Fibroblast of lung (primary cell): Measurements from ENCODE around the gene PRSS53.

Experiments used
- EZH2 ChIP-seq: IDR thresholded peaks from 2 replicates; pipeline ENCODE4 v1.5.1; 2012; ENCODE audit warnings: low read length, control low read depth, mild to moderate bottlenecking; ENCODE audit errors: missing control alignments
- TF ChIP-seq, protein P1 (sequence below), 2 donors: IDR thresholded peaks in 1 of 2; conservative IDR thresholded peaks in 1 of 2; 1 replicate in 1 of 2; 2 replicates in 1 of 2; pipeline ENCODE4 v1.5.1; 2011 to 2012; ENCODE audit warnings: low read length in 2 of 2, control low read depth in 1 of 2, inconsistent platforms in 1 of 2, low read depth in 1 of 2, mild to moderate bottlenecking in 1 of 2

DNA sequence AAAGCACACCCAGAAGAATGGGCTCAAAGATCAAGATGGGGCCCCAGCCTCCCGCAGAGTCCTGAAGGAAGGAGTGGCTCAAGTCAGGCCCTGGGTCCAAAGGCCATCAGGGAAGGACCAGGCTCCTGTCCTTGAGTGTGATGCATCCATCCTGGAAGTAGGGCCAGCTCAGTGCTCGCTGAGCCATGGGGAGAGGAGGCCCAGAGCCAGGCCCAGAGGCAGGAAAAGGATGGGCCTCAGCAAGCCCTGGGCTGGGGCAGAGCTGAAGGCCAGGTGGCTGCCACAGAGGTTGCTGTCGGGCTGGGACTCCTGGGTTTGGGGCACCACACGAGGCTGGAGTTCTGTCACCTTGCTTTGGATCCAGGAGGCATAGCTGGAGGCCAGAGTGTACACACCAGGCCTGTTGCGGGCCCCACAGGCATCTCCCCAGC lies 43.1 kb upstream of the PRSS53 start:
- TF ChIP-seq, protein P1, sequence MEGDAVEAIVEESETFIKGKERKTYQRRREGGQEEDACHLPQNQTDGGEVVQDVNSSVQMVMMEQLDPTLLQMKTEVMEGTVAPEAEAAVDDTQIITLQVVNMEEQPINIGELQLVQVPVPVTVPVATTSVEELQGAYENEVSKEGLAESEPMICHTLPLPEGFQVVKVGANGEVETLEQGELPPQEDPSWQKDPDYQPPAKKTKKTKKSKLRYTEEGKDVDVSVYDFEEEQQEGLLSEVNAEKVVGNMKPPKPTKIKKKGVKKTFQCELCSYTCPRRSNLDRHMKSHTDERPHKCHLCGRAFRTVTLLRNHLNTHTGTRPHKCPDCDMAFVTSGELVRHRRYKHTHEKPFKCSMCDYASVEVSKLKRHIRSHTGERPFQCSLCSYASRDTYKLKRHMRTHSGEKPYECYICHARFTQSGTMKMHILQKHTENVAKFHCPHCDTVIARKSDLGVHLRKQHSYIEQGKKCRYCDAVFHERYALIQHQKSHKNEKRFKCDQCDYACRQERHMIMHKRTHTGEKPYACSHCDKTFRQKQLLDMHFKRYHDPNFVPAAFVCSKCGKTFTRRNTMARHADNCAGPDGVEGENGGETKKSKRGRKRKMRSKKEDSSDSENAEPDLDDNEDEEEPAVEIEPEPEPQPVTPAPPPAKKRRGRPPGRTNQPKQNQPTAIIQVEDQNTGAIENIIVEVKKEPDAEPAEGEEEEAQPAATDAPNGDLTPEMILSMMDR (conservative IDR thresholded peaks at IDR 0.05 in 1 of 2, IDR thresholded peaks at IDR 0.05 in 1 of 2; ENCODE audit: low read depth in 1 of 2, low read length in 2 of 2), result no peak
- TF ChIP-seq EZH2, result no peak
